ENCODE data around the gene HSF2BP. TPM values are rescaled to one million over a fixed set of nuclear protein-coding genes. Genes with fewer than 3 reads are reported as not detected.

HSF2BP gene
- polyA plus RNA-seq, 1 of the 3 experiments (the other 2 are of a cell fraction): 1.1 TPM

DNA sequence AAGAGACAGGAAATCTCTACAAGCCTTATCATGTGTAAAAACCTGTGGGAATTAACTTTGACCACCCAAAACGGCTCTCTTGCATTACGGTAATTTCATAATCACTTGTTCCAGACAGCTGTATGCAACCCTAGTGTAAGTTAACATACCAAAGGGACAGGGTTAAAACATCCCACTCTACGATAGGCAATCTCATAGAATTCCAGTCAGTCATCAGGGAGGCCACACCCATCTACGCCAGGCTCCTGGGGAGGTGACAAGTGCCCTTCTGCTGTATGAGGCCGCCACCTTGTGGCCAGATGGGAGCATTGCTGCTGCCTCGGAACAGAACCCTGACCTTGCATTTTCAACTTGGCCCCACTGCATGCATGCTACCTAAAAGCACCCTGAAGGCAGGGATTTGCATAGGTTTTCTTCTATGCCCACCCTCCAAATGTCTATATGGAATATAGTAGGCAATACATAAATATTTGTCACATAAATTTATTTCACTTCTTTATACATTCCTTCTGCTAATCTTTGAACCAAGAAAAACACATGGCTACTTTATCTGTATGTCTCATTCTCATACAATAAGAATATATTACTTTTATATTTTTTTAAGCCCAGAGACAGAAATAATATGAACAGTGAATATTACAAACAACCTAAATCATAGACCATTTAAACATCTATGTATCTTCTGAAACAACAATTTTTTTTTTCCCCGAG, 12.6 kb downstream of the HSF2BP start (continued):
- TF ChIP-seq REST (IDR thresholded peaks at IDR 0.05; ENCODE audit: low read depth, low read length): no peak
- TF ChIP-seq SMC3 (IDR thresholded peaks at IDR 0.05; ENCODE audit: low read depth, low read length): peak; percentile 100
- no peak for TF ChIP-seq NFIC (IDR thresholded peaks at IDR 0.05; ENCODE audit: borderline replicate concordance)
- TF ChIP-seq, protein P1, sequence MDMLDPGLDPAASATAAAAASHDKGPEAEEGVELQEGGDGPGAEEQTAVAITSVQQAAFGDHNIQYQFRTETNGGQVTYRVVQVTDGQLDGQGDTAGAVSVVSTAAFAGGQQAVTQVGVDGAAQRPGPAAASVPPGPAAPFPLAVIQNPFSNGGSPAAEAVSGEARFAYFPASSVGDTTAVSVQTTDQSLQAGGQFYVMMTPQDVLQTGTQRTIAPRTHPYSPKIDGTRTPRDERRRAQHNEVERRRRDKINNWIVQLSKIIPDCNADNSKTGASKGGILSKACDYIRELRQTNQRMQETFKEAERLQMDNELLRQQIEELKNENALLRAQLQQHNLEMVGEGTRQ (IDR thresholded peaks at IDR 0.05; ENCODE audit: borderline replicate concordance, low read depth, low read length): no peak
- TF ChIP-seq SIN3A (IDR thresholded peaks at IDR 0.05; ENCODE audit: borderline replicate concordance, low read depth, low read length): no peak
- peak; percentile 37 for TF ChIP-seq CHD2 (IDR thresholded peaks at IDR 0.05; ENCODE audit: low read length, partially characterized antibody)
- TF ChIP-seq EZH2phosphoT487 (IDR thresholded peaks at IDR 0.05; ENCODE audit: borderline replicate concordance, low read depth): no peak
- TF ChIP-seq, protein P2, sequence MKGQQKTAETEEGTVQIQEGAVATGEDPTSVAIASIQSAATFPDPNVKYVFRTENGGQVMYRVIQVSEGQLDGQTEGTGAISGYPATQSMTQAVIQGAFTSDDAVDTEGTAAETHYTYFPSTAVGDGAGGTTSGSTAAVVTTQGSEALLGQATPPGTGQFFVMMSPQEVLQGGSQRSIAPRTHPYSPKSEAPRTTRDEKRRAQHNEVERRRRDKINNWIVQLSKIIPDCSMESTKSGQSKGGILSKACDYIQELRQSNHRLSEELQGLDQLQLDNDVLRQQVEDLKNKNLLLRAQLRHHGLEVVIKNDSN (IDR thresholded peaks at IDR 0.05; ENCODE audit: borderline replicate concordance, low read depth): no peak
- TF ChIP-seq MAX (IDR thresholded peaks at IDR 0.05; ENCODE audit: low read depth): no peak
- TF ChIP-seq GABPA (IDR thresholded peaks at IDR 0.05; ENCODE audit: low read depth): no peak

DNA sequence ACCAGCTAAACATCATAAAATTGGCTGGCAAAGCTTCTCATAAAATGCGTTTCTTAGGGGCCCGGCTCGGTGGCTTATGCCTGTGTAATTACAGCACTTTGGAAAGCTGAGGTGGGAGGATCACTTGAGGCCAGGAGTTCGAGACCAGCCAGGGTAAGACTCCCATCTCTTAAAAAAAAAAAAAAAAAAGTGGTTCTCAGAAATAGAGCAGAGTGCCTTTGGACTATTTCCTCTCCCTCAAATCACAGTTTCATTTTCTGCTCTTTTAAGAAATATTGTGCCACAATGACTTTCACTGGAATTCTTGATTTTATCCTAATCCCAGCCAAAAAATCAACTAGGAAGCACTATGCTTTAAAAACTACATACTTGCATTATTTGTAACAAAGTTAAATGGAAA, 13.3 kb downstream of the HSF2BP start:
- Histone ChIP-seq H2AFZ (ENCODE audit: low read depth) (no peak overlapping the region), H3K36me3 (replicated peaks in 1 of 2; ENCODE audit: control insufficient read depth in 1 of 2, insufficient read depth in 2 of 2, low read length in 1 of 2) (no peaks in the 10 kb centered on the region), H3F3A (replicated peaks; ENCODE audit: insufficient read depth) (peaks cover 9% of the 10 kb centered on the region), H3K4me2 (no peak overlapping the region), H3K4me3 (ENCODE audit: low read depth in 2 of 2, low read length in 1 of 2) (no peak overlapping the region), H3K4me1 (ENCODE audit: control insufficient read depth in 1 of 2, insufficient read depth in 2 of 2, low read depth in 1 of 2, low read length in 1 of 2) (peaks cover 2 to 12% of the 10 kb centered on the region in 2 experiments; a peak in 3 of 4 replicates), H3K27me3 (ENCODE audit: insufficient read depth) (no peaks in the 10 kb centered on the region), H3K9ac (no peak overlapping the region), H3K79me2 (ENCODE audit: insufficient read depth) (no peaks in the 10 kb centered on the region), H4K20me1 (ENCODE audit: insufficient read depth) (no peaks in the 10 kb centered on the region), H3K27ac (ENCODE audit: low read depth in 2 of 2, low read length in 1 of 2) (peak overlapping the region in 1 of 2 experiments; percentile 69; a peak in 2 of 4 replicates), H3K9me3 (no peaks in the 10 kb centered on the region), H3K9me2 (no peaks in the 10 kb centered on the region)
- CTCF ChIA-PET: interaction anchor here (0.5 to 4.7 kb wide), 20 partner anchors 11 to 439 kb away, joined by 3 to 30 read pairs (median 3); partner anchors contain the start of genes HSF2BP and RRP1B
- 85% methylated on average over 4 of the region's 4 CpGs for WGBS (ENCODE audit: low lambda C conversion rate)
- POLR2A ChIA-PET: no interaction called here
- no peak for DNase-seq
- TF ChIP-seq SIN3A (IDR thresholded peaks at IDR 0.05; ENCODE audit: borderline replicate concordance, low read depth, low read length) (no peak), NFIC (IDR thresholded peaks at IDR 0.05; ENCODE audit: borderline replicate concordance) (no peak), EZH2phosphoT487 (IDR thresholded peaks at IDR 0.05; ENCODE audit: borderline replicate concordance, low read depth) (no peak), MEF2A (IDR thresholded peaks at IDR 0.05; ENCODE audit: borderline replicate concordance, low read depth) (no peak), ELF1 (IDR thresholded peaks at IDR 0.05) (no peak), REST (IDR thresholded peaks at IDR 0.05; ENCODE audit: low read depth, low read length) (no peak), TCF12 (IDR thresholded peaks at IDR 0.05) (no peak), GATA2 (CRISPR knock-in tag; IDR thresholded peaks at IDR 0.05) (no peak)
- TF ChIP-seq, protein P3, sequence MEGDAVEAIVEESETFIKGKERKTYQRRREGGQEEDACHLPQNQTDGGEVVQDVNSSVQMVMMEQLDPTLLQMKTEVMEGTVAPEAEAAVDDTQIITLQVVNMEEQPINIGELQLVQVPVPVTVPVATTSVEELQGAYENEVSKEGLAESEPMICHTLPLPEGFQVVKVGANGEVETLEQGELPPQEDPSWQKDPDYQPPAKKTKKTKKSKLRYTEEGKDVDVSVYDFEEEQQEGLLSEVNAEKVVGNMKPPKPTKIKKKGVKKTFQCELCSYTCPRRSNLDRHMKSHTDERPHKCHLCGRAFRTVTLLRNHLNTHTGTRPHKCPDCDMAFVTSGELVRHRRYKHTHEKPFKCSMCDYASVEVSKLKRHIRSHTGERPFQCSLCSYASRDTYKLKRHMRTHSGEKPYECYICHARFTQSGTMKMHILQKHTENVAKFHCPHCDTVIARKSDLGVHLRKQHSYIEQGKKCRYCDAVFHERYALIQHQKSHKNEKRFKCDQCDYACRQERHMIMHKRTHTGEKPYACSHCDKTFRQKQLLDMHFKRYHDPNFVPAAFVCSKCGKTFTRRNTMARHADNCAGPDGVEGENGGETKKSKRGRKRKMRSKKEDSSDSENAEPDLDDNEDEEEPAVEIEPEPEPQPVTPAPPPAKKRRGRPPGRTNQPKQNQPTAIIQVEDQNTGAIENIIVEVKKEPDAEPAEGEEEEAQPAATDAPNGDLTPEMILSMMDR (IDR thresholded peaks at IDR 0.05): no peak
- TF ChIP-seq, protein P4, sequence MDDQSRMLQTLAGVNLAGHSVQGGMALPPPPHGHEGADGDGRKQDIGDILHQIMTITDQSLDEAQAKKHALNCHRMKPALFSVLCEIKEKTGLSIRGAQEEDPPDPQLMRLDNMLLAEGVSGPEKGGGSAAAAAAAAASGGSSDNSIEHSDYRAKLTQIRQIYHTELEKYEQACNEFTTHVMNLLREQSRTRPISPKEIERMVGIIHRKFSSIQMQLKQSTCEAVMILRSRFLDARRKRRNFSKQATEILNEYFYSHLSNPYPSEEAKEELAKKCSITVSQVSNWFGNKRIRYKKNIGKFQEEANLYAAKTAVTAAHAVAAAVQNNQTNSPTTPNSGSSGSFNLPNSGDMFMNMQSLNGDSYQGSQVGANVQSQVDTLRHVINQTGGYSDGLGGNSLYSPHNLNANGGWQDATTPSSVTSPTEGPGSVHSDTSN (IDR thresholded peaks at IDR 0.05): no peak
